ENCODE measurements around the gene POGLUT2.
A peak's percentile ranks its signal among the peaks of the same experiment; 100 is the strongest.
"Not testable (repeated sequence)": the region's sequence is repeated elsewhere in the genome, so short reads cannot be mapped to it uniquely, and the experiment has no call there.

POGLUT2 gene

GRCh38 chr13:102805680-102806079, 6.9 kb upstream of the POGLUT2 start:
- DNase-seq (ENCODE audit: low spot score): no peak

DNA sequence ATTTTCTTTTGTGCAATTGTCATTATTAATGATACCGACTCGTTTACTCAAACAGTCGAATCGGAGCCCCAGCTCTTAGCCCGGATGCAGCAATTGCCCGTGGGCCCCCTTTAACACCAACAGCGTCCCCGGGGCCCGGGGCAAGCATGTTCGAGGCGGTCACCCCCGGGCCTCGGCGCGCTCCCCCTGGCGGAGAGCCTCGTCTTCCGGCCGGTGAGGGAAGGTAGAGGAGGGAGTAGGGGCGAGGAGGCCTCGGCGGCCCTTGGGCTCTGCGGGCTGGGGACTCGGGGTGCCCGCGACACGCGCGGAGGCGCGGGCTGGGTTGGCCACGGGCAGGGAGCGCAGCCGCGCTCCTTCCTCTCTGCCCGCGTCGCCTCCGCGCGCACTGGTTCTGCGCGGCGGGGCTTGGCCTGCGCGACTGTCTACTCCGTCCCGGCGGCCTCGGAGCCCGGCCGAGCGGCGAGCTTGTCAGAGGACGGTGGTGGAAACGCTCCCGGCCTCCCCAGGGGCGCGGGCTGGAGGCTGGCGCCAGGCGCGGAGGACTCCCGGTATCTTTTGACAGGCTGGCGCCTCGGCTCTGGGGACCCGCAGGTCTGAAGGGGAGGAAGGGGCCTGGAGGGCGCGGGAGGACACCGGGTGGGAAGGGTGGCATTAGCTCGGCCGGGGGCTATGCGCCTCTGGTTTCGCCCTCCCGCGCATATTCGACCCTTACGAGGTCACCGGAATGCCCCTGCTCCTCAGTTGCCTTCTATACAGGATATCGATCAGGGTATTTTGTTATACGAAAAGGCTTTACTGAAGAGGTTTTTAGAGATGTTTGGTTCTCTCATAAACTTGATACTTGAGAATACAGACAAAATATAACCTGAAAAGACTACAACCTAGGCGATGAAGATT, 1.6 kb upstream of the POGLUT2 start:
- DNase-seq (ENCODE audit: low spot score): peak; percentile 65

- DNase-seq (ENCODE audit: low spot score): no peak
Measured at GRCh38 chr13:102799426-102800144, 809 bp upstream of the POGLUT2 start.

- no peak for DNase-seq (ENCODE audit: low spot score)
Measured at GRCh38 chr13:102793611-102794355, 5.0 kb downstream of the POGLUT2 start.

DNA sequence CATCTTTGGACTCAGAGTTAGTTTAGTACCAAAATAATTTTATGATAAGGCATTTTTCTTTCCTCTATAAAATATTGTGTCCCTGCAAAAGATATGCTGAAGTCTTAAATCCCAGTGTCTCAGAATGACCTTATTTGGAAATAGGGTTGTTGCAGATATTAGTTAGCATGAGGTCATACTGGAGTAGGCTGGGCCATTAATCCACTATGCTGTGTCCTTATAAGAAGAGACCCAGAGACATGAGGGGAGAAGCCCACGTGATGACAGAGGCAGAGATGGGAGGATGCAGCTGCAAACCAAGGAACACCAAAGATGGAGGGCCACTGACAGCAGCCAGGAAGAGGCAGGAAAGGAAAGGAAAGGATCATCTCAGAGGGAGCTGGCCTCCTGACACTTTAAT, 6.4 kb downstream of the POGLUT2 start:
- DNase-seq (ENCODE audit: low spot score): no peak

DNA sequence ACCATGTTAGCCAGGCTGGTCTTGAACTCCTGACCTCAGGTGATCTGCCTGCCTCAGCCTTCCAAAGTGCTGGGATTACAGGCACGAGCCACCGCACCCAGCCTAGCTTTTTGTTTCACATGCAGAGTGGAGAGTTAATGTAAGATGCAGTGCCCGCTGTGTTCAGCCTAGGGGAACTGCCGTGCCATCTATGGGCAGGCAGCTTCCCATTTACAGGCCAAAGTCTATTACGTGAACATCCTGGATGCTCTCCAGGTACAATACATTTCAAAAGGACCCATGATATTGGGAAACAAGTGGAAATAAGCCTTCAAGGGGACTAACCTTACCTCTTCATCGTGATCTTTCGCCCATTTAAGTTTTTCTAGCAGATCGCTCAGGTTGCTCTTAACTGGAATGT, 10.1 kb downstream of the POGLUT2 start:
- DNase-seq (ENCODE audit: low spot score): no peak

- DNase-seq (ENCODE audit: low spot score): no peak
Measured at GRCh38 chr13:102784483-102784882, 14.3 kb downstream of the POGLUT2 start.

DNA sequence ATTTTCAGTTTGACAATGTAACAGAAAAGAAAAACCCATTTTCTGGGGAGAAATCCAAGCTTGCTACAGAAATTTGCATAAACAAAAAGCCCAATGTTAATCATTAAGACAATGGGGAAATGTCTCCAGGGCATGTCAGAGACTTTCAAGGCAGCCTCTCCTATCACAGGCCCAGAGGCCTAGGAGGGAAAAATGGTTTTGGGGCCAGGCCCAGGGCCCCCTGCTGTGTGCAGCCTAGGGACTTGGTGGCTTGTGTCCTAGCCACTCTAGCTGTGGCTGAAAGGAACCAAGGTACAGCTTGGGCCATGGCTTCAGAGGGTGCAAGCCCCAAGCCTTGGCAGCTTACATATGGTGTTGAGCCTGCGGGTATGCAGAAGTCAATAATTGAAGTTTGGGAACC, 17.2 kb downstream of the POGLUT2 start:
- no peak for DNase-seq (ENCODE audit: low spot score)

DNA sequence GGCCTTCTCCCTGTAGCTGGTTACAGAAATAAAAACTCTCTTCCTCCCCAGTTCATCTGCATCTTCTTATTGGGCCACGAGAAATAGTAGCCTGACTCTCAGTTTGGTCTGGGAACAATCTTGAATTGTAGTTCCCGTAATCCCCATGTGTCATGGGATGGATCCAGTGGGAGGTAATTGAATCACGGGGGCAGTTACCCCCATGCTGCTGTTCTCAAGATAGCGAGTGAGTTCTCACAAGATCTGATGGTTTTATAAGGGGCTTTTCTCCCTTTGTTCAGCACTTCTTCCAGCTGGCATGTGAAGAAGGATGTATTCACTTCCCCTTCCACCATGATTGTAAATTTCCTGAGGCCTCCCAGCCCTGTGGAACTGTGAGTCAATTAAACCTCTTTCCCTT, 18.1 kb downstream of the POGLUT2 start:
- DNase-seq (ENCODE audit: low spot score): not testable (repeated sequence)

DNA sequence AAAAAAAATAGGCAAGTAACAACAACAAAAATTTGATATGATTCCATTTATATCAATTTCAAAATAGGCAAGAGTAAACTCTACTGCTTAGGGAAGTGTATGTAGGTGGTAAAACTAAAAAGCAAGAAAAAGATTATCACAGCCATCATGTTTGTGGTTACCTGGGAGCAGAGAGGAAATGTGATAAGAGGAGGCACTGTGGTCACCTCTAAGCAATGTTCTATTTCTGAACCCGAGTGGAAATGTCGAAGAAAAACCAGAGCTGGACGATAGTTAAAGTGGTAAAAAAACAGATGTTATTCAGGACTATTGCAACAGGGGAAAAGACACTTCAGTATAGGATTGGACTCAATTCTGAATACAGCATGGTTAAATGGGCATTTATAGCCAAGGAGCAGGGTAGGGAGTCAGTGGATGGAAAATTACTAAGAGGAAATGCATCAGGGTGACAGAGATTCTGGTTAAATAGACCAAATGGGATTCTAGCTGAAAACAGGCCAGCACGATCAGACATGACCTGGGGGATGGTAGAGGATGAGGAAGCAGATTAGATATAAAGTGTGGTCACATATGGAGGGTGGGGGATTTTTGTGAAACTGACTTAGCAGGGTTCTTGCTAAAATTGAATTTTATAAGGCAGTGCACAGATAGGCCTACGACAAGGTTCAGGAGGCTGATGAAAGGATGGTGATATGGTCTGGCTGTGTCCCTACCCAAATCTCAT, 19.2 kb downstream of the POGLUT2 start:
- no peak for DNase-seq (ENCODE audit: low spot score)

- no peak for DNase-seq (ENCODE audit: low spot score)
Measured at GRCh38 chr13:102777736-102778135, 21.0 kb downstream of the POGLUT2 start.

- no peak for DNase-seq (ENCODE audit: low spot score)
Measured at GRCh38 chr13:102776271-102776670, 22.5 kb downstream of the POGLUT2 start.

DNA sequence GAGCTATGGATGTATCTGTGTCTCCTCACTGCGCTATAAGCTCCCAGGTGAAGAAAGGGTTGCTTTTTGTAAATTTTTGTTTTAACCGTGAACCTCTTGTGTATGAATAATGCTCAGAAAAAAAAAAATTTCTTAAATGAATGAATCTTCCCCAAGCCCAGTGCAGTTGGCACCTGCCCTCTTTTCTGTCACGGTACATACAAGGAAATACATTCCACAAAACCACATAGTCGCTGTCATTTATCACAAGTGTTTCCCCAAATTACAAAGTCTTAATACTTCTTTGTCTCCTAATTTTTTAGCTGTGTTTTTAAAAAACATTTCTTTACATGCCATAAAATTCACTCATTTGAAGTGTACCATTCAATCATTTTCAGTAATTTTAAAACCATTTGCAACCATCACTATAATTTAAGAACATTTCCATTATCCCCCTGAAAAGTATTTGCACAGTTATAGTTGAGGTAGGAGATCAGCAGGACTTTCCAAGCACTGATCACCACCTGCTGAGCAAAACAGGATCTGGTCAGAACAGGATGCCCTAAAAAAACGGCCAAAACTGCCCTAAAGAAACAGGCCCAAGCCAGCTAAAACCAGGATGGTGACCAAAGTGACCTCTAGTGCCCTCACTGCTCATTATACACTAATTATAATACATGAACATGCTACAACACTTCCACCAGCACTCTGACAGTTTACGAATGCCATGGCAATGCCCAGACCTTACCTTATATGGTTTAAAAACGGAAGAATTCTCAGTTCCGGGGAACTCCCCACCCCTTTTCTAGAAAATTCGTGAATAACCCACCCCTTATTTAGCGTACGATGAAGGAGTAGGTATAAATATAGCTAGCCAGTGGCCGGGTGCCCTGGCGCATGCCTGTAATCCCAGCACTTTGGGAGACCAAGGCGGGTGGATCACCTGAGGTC, 23.9 kb downstream of the POGLUT2 start:
- DNase-seq (ENCODE audit: low spot score): no peak

DNA sequence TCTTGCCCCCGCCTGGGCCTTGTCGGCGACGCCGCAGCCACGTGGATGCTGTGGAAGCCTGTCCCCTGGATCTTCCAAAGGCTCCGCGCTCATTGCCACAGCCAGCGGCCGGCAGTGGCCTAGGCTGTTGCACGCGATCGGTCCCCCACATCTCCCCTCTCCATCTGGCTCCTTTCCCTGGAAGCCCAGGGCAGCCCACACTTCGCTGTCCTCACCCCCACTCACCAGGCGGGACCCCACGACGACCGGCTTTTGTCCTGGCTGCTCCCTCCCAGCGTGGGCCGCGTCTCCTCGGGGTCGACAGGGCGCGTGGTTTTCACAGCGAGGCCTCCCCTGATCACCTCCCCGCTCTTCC, 24.6 kb downstream of the POGLUT2 start:
- DNase-seq (ENCODE audit: low spot score): no peak

- peak; percentile 79 for DNase-seq (ENCODE audit: low spot score)
Measured at GRCh38 chr13:102773441-102774213, 25.1 kb downstream of the POGLUT2 start, which contains the start of gene TEX30. Gene TEX30, minus strand, starts transcription at chr13:102773786. Its CDS starts 3,760 bp downstream, at chr13:102770026.

DNA sequence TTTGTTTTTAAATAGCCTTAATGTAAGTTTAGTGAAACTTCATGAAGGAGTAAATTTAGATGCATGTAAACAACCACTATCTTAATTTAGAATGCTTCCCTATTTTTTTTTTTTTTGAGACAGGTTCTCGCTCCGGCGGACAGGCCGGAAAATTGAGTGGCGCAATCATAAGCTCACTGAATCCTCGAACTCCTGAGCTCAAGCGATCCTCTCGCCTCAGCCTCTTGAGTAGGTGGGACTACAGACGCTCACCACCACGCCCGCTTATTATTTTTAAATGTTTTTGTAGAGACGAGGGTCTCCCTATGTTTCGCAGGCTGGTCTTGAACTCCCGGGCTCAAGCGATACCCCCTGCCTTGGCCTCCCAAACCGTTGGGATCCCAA, 26.7 kb downstream of the POGLUT2 start:
- DNase-seq (ENCODE audit: low spot score): no peak

- no peak for DNase-seq (ENCODE audit: low spot score)
Measured at GRCh38 chr13:102771298-102772041, 27.3 kb downstream of the POGLUT2 start.

GRCh38 chr13:102770435-102770834, 28.3 kb downstream of the POGLUT2 start:
- DNase-seq (ENCODE audit: low spot score): no peak

DNA sequence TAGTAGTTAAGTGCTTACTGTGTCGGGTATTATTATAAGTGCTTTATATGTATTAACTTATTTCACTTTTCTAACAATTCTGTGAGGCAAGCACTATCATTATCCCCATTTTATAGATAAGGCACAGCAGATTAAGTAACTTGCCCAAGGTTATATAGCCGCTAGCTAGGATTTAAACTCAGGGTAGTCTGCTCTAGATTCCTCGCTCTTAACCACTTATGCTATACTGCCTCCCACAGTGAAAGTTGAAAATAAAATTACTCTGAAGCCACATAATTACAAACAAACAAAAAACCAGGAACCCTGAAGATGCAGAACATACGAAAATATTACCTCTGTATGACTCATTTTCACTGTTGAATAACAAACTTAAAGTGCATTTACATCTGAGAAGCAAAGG, 29.1 kb downstream of the POGLUT2 start:
- no peak for DNase-seq (ENCODE audit: low spot score)

All from kidney capillary endothelial cell (primary cell).